Gastroesophageal sphincter (tissue), 3 donors: Measurements from ENCODE around the gene TAOK3.

Source experiments
- CTCF ChIP-seq, 4 experiments: fragments of 200-600 bp in 2 of 4; fragments of 450-650 bp in 2 of 4; sonication (generic) in 1 of 4; IDR thresholded peaks; one replicate each; pipeline ENCODE4 v1.5.1; 2017 to 2019; ENCODE audit warnings: antibody characterized with exemption in 4 of 4, mild to moderate bottlenecking in 2 of 4, moderate library complexity in 2 of 4
- EP300 ChIP-seq: sonication (generic); formaldehyde crosslinking; IDR thresholded peaks from one replicate; pipeline ENCODE4 v1.6.1; 2017; ENCODE audit warnings: antibody characterized with exemption, mild to moderate bottlenecking
- POLR2A ChIP-seq, 2 donors: fragments of 450-650 bp; IDR thresholded peaks; one replicate each; pipeline ENCODE4 v1.6.1; 2017; ENCODE audit warnings: antibody characterized with exemption in 2 of 2, mild to moderate bottlenecking in 2 of 2, moderate library complexity in 1 of 2
- POLR2AphosphoS5 ChIP-seq: sonication (generic); formaldehyde crosslinking; IDR thresholded peaks from one replicate; pipeline ENCODE4 v1.6.1; 2017; ENCODE audit warnings: antibody characterized with exemption

DNA sequence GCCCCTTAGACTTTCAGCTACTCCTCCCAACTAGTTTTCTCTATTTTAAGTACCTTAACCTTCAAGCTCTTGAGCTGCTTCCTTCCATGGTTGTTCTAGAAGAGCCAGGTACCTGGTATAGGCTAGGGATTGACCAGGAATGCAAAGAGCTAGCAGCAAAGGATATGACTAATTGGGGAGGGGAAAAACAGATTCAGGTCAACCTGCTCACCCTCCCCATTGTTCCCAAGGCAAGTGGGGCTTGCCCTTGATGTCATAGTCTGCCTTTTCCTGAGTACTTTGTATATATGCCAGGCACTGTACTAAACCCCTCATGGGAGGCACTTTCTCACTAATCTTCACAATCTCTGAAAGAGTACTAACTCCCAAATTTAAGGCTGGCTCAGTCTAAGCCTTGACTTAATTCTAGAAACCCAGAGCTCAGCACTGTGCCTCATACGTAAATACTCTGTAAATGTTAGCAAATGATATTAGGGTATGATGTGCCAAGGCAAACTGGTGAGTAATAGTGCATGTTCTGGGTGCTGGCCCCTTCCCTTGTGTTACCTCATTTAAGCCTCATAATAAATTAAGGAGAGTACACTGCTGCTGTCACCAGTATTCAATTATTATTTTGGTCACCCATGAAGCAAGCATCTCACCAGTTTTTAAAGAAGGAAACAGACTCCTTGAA, 45.8 kb upstream of the TAOK3 start:
- TF ChIP-seq POLR2AphosphoS5 (no peak), CTCF (IDR thresholded peaks at IDR 0.05) (no peak), POLR2A (IDR thresholded peaks at IDR 0.05) (no peak), EP300 (no peak)
